DND-41 (cell line): ENCODE data around the gene PINLYP.
"Not testable (repeated sequence)": the region's sequence is repeated elsewhere in the genome, so short reads cannot be mapped to it uniquely, and the experiment has no call there.

Experiments
- ATAC-seq: fragments of 200-7000 bp; cut with Tn5 transposase; 3 replicates; pipeline ENCODE4 v1.9.1; 2021; ENCODE audit warnings: low read depth; ENCODE audit not compliant: insufficient read depth
- DNase-seq: peaks from one replicate; pipeline ENCODE4 v3.0.0-alpha.2; 2020
- H2AFZ ChIP-seq: 2 replicates; pipeline ENCODE4 v1.6.0; 2012; ENCODE audit warnings: low read depth, low read length
- H3K27ac ChIP-seq: 2 replicates; pipeline ENCODE4 v1.5.1; 2012; ENCODE audit warnings: low read length, inconsistent platforms
- H3K27me3 ChIP-seq: fragments of 200-600 bp; sonication (generic); 2 replicates; pipeline ENCODE4 v1.6.0; 2012; ENCODE audit warnings: low read length, mild to moderate bottlenecking, inconsistent platforms; ENCODE audit not compliant: insufficient read depth, poor library complexity
- H3K36me3 ChIP-seq: 2 replicates; pipeline ENCODE4 v1.5.1; 2012; ENCODE audit warnings: low read length, inconsistent platforms; ENCODE audit not compliant: insufficient read depth
- H3K4me1 ChIP-seq: 2 replicates; pipeline ENCODE4 v1.5.1; 2012; ENCODE audit warnings: mild to moderate bottlenecking, low read length; ENCODE audit not compliant: insufficient read depth
- H3K4me2 ChIP-seq: 2 replicates; pipeline ENCODE4 v1.6.0; 2012; ENCODE audit warnings: mild to moderate bottlenecking, moderate library complexity, low read length, inconsistent platforms; ENCODE audit not compliant: insufficient read depth
- H3K4me3 ChIP-seq, 2 experiments: fragments of 200-600 bp in 1 of 2; shearing (Covaris generic) in 1 of 2; 2 replicates each; pipeline ENCODE4 v1.5.1; 2012 to 2016; ENCODE audit warnings: inconsistent platforms in 2 of 2, low read length in 2 of 2, mild to moderate bottlenecking in 2 of 2, low read depth in 1 of 2, moderate library complexity in 1 of 2
- H3K79me2 ChIP-seq: 2 replicates; pipeline ENCODE4 v1.6.0; 2012; ENCODE audit warnings: low read length, inconsistent platforms; ENCODE audit not compliant: insufficient read depth
- H3K9ac ChIP-seq: 2 replicates; pipeline ENCODE4 v1.6.0; 2012; ENCODE audit warnings: low read depth, mild to moderate bottlenecking, inconsistent platforms, low read length, moderate library complexity
- H3K9me3 ChIP-seq: 2 replicates; pipeline ENCODE4 v1.5.1; 2012; ENCODE audit warnings: low read length, moderate library complexity, mild to moderate bottlenecking, inconsistent platforms; ENCODE audit not compliant: insufficient read depth, severe bottlenecking
- H4K20me1 ChIP-seq: 2 replicates; pipeline ENCODE4 v1.6.0; 2012; ENCODE audit warnings: low read length; ENCODE audit not compliant: insufficient read depth
- EZH2 ChIP-seq: IDR thresholded peaks from 3 replicates; pipeline ENCODE4 v1.6.1; 2012; ENCODE audit warnings: borderline replicate concordance, low read depth, mild to moderate bottlenecking, moderate library complexity, low read length, inconsistent platforms; ENCODE audit not compliant: severe bottlenecking
- TF ChIP-seq, protein P1 (sequence below): IDR thresholded peaks from 2 replicates; pipeline ENCODE4 v1.5.1; 2012; ENCODE audit warnings: borderline replicate concordance, low read length, moderate library complexity, mild to moderate bottlenecking; ENCODE audit not compliant: poor library complexity, severe bottlenecking; ENCODE audit errors: extremely low read depth

PINLYP gene

DNA sequence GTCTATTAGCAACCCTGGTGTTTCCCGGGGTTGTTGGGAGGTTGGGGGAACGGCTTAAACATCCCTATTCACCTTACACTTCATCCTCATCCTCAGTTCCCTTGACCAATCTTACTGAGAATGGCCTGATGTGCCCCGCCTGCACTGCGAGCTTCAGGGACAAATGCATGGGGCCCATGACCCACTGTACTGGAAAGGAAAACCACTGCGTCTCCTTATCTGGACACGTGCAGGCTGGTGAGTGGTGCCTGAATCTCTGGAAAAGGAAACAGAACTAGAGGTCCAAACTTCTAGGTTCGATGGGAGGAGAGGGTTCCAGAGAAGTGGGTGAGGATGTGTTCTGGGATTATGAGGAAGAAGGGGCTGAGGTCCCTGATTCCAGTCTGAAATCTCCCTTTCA, 5.9 kb downstream of the PINLYP start:
- Histone ChIP-seq H3K4me1 (peaks cover 37% of the 10 kb centered on the region), H2AFZ (0 out of 2 replicates have a peak overlapping the region, but pooled peaks have one; percentile 6), H3K36me3 (0 out of 2 replicates have a peak, but pooled peaks cover 2% of the 10 kb centered on the region), H3K4me2 (peak overlapping the region; percentile 67), H4K20me1 (no peaks in the 10 kb centered on the region), H3K79me2 (peaks cover 7% of the 10 kb centered on the region; the same call in 1 of the 2 replicates), H3K9ac (no peak overlapping the region; the same call in 1 of the 2 replicates), H3K4me3 (peak overlapping the region in 1 of 2 experiments; percentile 43; a peak in 2 of 4 replicates), H3K9me3 (no peaks in the 10 kb centered on the region), H3K27ac (peak overlapping the region; percentile 64), H3K27me3 (no peaks in the 10 kb centered on the region)
- TF ChIP-seq, protein P1, sequence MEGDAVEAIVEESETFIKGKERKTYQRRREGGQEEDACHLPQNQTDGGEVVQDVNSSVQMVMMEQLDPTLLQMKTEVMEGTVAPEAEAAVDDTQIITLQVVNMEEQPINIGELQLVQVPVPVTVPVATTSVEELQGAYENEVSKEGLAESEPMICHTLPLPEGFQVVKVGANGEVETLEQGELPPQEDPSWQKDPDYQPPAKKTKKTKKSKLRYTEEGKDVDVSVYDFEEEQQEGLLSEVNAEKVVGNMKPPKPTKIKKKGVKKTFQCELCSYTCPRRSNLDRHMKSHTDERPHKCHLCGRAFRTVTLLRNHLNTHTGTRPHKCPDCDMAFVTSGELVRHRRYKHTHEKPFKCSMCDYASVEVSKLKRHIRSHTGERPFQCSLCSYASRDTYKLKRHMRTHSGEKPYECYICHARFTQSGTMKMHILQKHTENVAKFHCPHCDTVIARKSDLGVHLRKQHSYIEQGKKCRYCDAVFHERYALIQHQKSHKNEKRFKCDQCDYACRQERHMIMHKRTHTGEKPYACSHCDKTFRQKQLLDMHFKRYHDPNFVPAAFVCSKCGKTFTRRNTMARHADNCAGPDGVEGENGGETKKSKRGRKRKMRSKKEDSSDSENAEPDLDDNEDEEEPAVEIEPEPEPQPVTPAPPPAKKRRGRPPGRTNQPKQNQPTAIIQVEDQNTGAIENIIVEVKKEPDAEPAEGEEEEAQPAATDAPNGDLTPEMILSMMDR: no peak
- no peak for TF ChIP-seq EZH2
- no peak for DNase-seq
- ATAC-seq: no peak

DNA sequence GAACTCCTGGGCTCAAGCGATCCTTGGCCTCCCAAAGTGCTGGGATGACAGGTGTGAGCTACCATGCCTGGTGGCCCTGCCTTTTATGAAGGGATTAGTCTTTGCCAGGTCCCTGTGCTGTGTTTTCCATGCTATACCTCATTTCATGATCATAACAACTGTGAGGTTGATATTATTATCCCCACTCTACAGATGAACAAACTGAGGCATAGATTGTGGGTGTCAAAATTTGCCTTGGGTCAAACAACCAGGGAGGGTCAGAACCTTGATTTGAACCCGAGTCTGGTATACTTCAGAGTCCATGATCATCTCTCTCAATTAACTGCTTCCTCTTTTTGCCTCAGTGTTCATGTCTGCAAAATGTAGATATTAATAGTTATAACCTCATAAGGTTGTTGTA, 6.9 kb downstream of the PINLYP start:
- DNase-seq (no peak), ATAC-seq (no peak)
- H4K20me1 ChIP-seq: no peaks in the 10 kb centered on the region
- no peaks in the 10 kb centered on the region for H3K9me3 ChIP-seq
- no peaks in the 10 kb centered on the region for H3K27me3 ChIP-seq
- H3K36me3 ChIP-seq: 0 out of 2 replicates have a peak, but pooled peaks cover 5% of the 10 kb centered on the region
- H3K4me1 ChIP-seq: peaks cover 35% of the 10 kb centered on the region
- H3K27ac ChIP-seq: no peak overlapping the region
- H3K4me3 ChIP-seq: no peak overlapping the region
- TF ChIP-seq EZH2: no peak
- TF ChIP-seq, protein P1: no peak
- H3K79me2 ChIP-seq: peaks cover 7% of the 10 kb centered on the region; the same call in 1 of the 2 replicates
- no peak overlapping the region for H3K9ac ChIP-seq
- no peak overlapping the region for H3K4me2 ChIP-seq
- H2AFZ ChIP-seq: no peak overlapping the region

DNA sequence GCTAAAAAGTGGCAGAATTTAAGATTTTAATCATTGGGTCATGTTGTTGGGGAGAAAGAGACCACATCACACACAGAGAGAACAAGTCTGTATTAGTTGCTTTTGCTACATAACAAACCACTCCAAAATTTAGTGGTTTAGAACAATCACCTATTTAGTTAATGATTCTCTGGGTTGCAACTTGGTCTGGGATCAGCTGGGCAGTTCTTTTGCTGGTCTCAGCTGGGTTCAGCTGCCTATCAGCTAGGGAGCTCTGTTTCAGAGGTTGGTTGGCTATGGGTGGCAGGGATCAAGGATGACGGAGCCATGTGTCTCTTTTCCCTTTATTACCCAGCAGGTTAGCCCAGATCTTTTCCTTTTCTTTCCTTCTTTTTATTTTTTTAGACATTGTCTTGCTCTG, 8.9 kb downstream of the PINLYP start:
- peaks cover 9% of the 10 kb centered on the region; the same call in 1 of the 2 replicates for H3K36me3 ChIP-seq
- H3K79me2 ChIP-seq: peaks cover 7% of the 10 kb centered on the region; the same call in 1 of the 2 replicates
- no peak overlapping the region for H3K4me3 ChIP-seq
- no peak overlapping the region for H3K4me2 ChIP-seq
- peak overlapping the region; percentile 19; the same call in 1 of the 2 replicates for H2AFZ ChIP-seq
- TF ChIP-seq EZH2: no peak
- TF ChIP-seq, protein P1: no peak
- no peaks in the 10 kb centered on the region for H3K9me3 ChIP-seq
- no peaks in the 10 kb centered on the region for H4K20me1 ChIP-seq
- no peak for ATAC-seq
- H3K27me3 ChIP-seq: no peaks in the 10 kb centered on the region
- H3K9ac ChIP-seq: no peak overlapping the region
- peaks cover 27% of the 10 kb centered on the region for H3K4me1 ChIP-seq
- 0 out of 2 replicates have a peak overlapping the region, but pooled peaks have one; percentile 2 for H3K27ac ChIP-seq
- no peak for DNase-seq

DNA sequence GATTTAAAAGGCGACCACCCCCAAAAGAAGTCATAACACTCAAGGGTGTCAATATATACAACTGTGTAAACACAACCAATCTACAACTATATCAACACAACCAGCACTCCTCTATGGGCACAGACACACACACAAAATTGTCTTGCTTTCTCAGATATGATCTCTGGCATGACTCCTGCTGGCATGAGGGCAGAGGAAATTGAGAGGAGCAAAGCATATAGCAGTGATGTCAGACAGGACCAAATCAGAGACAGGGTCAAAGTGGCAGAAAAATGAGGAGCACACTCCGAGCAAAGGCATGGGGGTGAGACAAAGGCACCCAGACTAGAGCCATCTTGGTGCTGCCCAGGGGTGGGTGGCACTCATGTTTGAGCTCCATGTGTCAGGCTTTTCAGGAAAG, 10.7 kb downstream of the PINLYP start:
- Histone ChIP-seq H3K9ac (no peak overlapping the region), H3K79me2 (no peaks in the 10 kb centered on the region), H2AFZ (no peak overlapping the region), H4K20me1 (0 out of 2 replicates have a peak, but pooled peaks cover 12% of the 10 kb centered on the region), H3K4me2 (no peak overlapping the region), H3K36me3 (peaks cover 11% of the 10 kb centered on the region; the same call in 1 of the 2 replicates), H3K27ac (no peak overlapping the region), H3K27me3 (no peaks in the 10 kb centered on the region), H3K4me1 (peaks cover 11% of the 10 kb centered on the region), H3K9me3 (no peaks in the 10 kb centered on the region), H3K4me3 (no peak overlapping the region)
- ATAC-seq (no peak), DNase-seq (no peak)
- no peak for TF ChIP-seq EZH2
- TF ChIP-seq, protein P1: no peak

DNA sequence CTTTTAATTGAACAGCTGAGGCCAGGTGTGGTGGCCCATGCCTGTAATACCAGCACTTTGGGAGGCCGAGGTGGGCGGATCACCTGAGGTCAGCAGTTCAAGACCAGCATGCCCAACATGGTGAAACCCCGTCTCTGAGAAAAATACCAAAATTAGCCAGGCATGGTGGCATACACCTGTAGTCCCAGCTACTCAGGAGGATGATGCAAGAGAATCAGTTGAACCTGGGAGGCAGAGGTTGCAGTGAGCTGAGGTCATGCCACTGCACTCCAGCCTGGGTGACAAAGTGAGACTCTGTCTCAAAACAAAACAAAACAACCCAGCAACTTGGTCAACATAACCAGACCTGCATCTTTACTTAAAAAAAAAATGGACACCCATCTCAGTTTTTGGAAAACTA, 11.4 kb downstream of the PINLYP start:
- not testable (repeated sequence) for H2AFZ ChIP-seq, H3K9me3 ChIP-seq, H3K27me3 ChIP-seq, H3K79me2 ChIP-seq, H3K4me2 ChIP-seq, H3K4me3 ChIP-seq, H3K27ac ChIP-seq, DNase-seq, H3K9ac ChIP-seq, ATAC-seq, H3K4me1 ChIP-seq
- peaks cover 14% of the 10 kb centered on the region for H3K36me3 ChIP-seq
- 0 out of 2 replicates have a peak, but pooled peaks cover 13% of the 10 kb centered on the region for H4K20me1 ChIP-seq
